MM.1S (cell line): Measurements from ENCODE around the gene COL18A1.

Experiments
- DNase-seq: peaks from one replicate; pipeline ENCODE4 v3.0.0-alpha.2; 2015
- H2AFZ ChIP-seq: fragments of 300-600 bp; sonication (generic); 2 replicates; pipeline ENCODE4 v1.6.0; 2016; ENCODE audit warnings: antibody characterized with exemption, low read length
- H3F3A ChIP-seq: fragments of 300-600 bp; sonication (generic); 2 replicates; pipeline ENCODE4 v1.6.1; 2016; ENCODE audit warnings: mild to moderate bottlenecking, antibody characterized with exemption, low read length, moderate library complexity, mixed read lengths; ENCODE audit not compliant: insufficient read depth
- H3K27ac ChIP-seq: fragments of 300-600 bp; sonication (generic); 2 replicates; pipeline ENCODE4 v1.5.1; 2016; ENCODE audit warnings: mild to moderate bottlenecking, low read length
- H3K27me3 ChIP-seq: fragments of 300-600 bp; sonication (generic); replicated peaks from 2 replicates; pipeline ENCODE4 v1.6.0; 2016; ENCODE audit warnings: low read length; ENCODE audit not compliant: insufficient read depth
- H3K36me3 ChIP-seq: fragments of 300-600 bp; sonication (generic); replicated peaks from 2 replicates; pipeline ENCODE4 v1.6.1; 2016; ENCODE audit warnings: mild to moderate bottlenecking, low read length, mixed read lengths; ENCODE audit not compliant: insufficient read depth
- H3K4me1 ChIP-seq: fragments of 300-600 bp; sonication (generic); 2 replicates; pipeline ENCODE4 v1.6.1; 2016; ENCODE audit warnings: low read length, mixed read lengths
- H3K4me2 ChIP-seq: fragments of 300-600 bp; sonication (generic); 2 replicates; pipeline ENCODE4 v1.6.0; 2016; ENCODE audit warnings: low read depth, low read length
- H3K4me3 ChIP-seq: fragments of 300-600 bp; sonication (generic); 2 replicates; pipeline ENCODE4 v1.5.1; 2016; ENCODE audit warnings: low read length, mixed read lengths
- H3K79me2 ChIP-seq: fragments of 300-600 bp; sonication (generic); 2 replicates; pipeline ENCODE4 v1.6.1; 2016; ENCODE audit warnings: mixed run types, low read length, mixed read lengths
- H3K9ac ChIP-seq: fragments of 300-600 bp; sonication (generic); 2 replicates; pipeline ENCODE4 v1.6.1; 2016; ENCODE audit warnings: low read length, mixed read lengths
- H3K9me2 ChIP-seq: fragments of 300-600 bp; sonication (generic); replicated peaks from 2 replicates; pipeline ENCODE4 v1.6.1; 2016; ENCODE audit warnings: mild to moderate bottlenecking, low read length, mixed read lengths; ENCODE audit not compliant: insufficient read depth
- H3K9me3 ChIP-seq: fragments of 300-600 bp; sonication (generic); replicated peaks from 2 replicates; pipeline ENCODE4 v1.6.1; 2016; ENCODE audit warnings: mild to moderate bottlenecking, low read length, mixed read lengths; ENCODE audit not compliant: insufficient read depth
- H4K20me1 ChIP-seq: fragments of 300-600 bp; sonication (generic); 2 replicates; pipeline ENCODE4 v1.6.1; 2016; ENCODE audit warnings: mild to moderate bottlenecking, low read length, moderate library complexity, mixed read lengths; ENCODE audit not compliant: insufficient read depth
- CTCF ChIP-seq: fragments of 300-600 bp; sonication (generic); IDR thresholded peaks from 2 replicates; pipeline ENCODE4 v1.5.1; 2016; ENCODE audit warnings: antibody characterized with exemption, low read length, mixed read lengths
- EZH2 ChIP-seq: fragments of 300-600 bp; sonication (generic); optimal IDR thresholded peaks from 2 replicates; pipeline ENCODE3; 2017; ENCODE audit warnings: low read depth, mild to moderate bottlenecking, antibody characterized with exemption, low read length, mixed read lengths
- EZH2phosphoT487 ChIP-seq: fragments of 300-600 bp; sonication (generic); IDR thresholded peaks from 2 replicates; pipeline ENCODE4 v1.6.1; 2018; ENCODE audit warnings: antibody characterized with exemption, low read length

COL18A1 gene

GRCh38 chr21:45364468-45365185 lies 40.3 kb upstream of the COL18A1 start:
- Histone ChIP-seq H3K4me2 (peak overlapping the region; percentile 32), H3F3A (no peaks in the 10 kb centered on the region), H3K79me2 (no peaks in the 10 kb centered on the region), H3K4me1 (no peaks in the 10 kb centered on the region), H3K9me3 (no peaks in the 10 kb centered on the region), H2AFZ (no peak overlapping the region), H3K4me3 (no peak overlapping the region; the same call in 1 of the 2 replicates), H4K20me1 (no peaks in the 10 kb centered on the region), H3K27me3 (peaks cover 100% of the 10 kb centered on the region), H3K36me3 (no peaks in the 10 kb centered on the region), H3K9ac (no peak overlapping the region), H3K27ac (no peak overlapping the region), H3K9me2 (no peaks in the 10 kb centered on the region)
- DNase-seq: no peak
- no peak for TF ChIP-seq CTCF
- no peak for TF ChIP-seq EZH2phosphoT487
- no peak for TF ChIP-seq EZH2

DNA sequence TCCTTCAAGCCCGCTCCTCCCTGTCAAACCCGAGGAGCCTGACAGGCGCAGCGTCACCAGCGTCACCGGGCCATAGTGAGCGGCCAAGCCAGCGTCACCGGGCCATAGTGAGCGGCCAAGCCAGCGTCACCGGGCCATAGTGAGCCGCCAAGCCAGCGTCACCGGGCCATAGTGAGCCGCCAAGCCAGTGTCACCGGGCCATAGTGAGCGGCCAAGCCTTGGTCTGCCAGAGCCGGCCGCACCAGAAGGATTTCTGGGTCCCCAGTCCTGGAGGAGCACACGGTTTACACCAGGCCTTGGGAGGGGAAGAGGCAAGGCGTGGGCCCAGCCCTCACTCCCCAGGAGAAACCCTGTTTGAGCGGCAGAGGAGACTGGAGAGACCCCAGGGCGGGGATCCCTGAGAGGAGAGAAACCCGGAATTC lies 39.8 kb upstream of the COL18A1 start:
- H3K4me2 ChIP-seq: no peak overlapping the region
- H3K36me3 ChIP-seq: no peaks in the 10 kb centered on the region
- H3K9me3 ChIP-seq: no peaks in the 10 kb centered on the region
- H4K20me1 ChIP-seq: no peaks in the 10 kb centered on the region
- no peak overlapping the region for H3K9ac ChIP-seq
- H3F3A ChIP-seq: no peaks in the 10 kb centered on the region
- H3K4me3 ChIP-seq: no peak overlapping the region
- TF ChIP-seq EZH2 (no peak), EZH2phosphoT487 (no peak), CTCF (no peak)
- H3K4me1 ChIP-seq: no peaks in the 10 kb centered on the region
- no peak overlapping the region for H3K27ac ChIP-seq
- H3K9me2 ChIP-seq: no peaks in the 10 kb centered on the region
- H2AFZ ChIP-seq: no peak overlapping the region
- peaks cover 100% of the 10 kb centered on the region for H3K27me3 ChIP-seq
- no peak for DNase-seq
- H3K79me2 ChIP-seq: no peaks in the 10 kb centered on the region

GRCh38 chr21:45365608-45366241 lies 39.2 kb upstream of the COL18A1 start:
- no peak overlapping the region for H2AFZ ChIP-seq
- no peak overlapping the region for H3K9ac ChIP-seq
- H3K4me1 ChIP-seq: no peaks in the 10 kb centered on the region
- H4K20me1 ChIP-seq: no peaks in the 10 kb centered on the region
- no peaks in the 10 kb centered on the region for H3K9me3 ChIP-seq
- no peak overlapping the region for H3K4me3 ChIP-seq
- H3K4me2 ChIP-seq: no peak overlapping the region
- no peaks in the 10 kb centered on the region for H3K79me2 ChIP-seq
- H3K9me2 ChIP-seq: no peaks in the 10 kb centered on the region
- H3K27me3 ChIP-seq: peaks cover 100% of the 10 kb centered on the region
- TF ChIP-seq EZH2 (no peak), EZH2phosphoT487 (no peak), CTCF (no peak)
- DNase-seq: no peak
- no peaks in the 10 kb centered on the region for H3F3A ChIP-seq
- H3K27ac ChIP-seq: no peak overlapping the region
- H3K36me3 ChIP-seq: no peaks in the 10 kb centered on the region
